Measurements from ENCODE around the gene CMC2. TPM values are rescaled to one million over a fixed set of nuclear protein-coding genes. Genes with fewer than 3 reads are reported as not detected.

The CMC2 gene
- total RNA-seq, 1 experiment from 2014 or later = 64.2 TPM

DNA sequence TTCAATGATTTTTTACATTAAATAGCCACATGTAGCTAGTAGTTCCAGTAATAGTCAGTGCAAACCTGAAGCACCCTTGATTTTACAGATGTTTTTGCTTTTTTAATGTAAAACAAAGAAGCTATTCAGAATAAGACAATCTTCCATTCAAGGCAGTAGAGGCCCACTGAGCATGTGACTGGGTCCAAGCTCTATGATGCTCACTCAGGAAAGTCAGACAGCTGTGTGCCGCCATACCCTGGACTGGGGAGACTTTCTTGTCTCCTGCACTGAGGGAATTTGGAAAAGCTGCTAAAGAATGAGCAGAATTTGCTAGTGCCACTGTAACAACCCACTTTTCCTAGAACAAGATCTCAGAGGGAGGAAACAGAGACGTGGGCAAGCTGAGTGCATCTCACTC, 11.8 kb upstream of the CMC2 start:
- Histone ChIP-seq H3K27ac (ENCODE audit: insufficient read length, low read depth, low read length) (no peak overlapping the region), H2BK12ac (ENCODE audit: insufficient read length, low read depth, low read length) (no peak overlapping the region), H3K14ac (ENCODE audit: insufficient read depth, low read length) (no peak overlapping the region), H2BK120ac (ENCODE audit: low read depth, low read length, poor library complexity, severe bottlenecking) (no peak overlapping the region), H3K79me1 (ENCODE audit: insufficient read depth, low read depth, low read length, poor library complexity, severe bottlenecking) (peaks cover 3% of the 10 kb centered on the region), H4K5ac (ENCODE audit: insufficient read length, low read depth, low read length) (no peak overlapping the region), H3K23me2 (ENCODE audit: insufficient read length, low read depth, low read length, poor library complexity, severe bottlenecking) (no peaks in the 10 kb centered on the region), H3K9ac (ENCODE audit: extremely low read depth, insufficient read length, low read length) (no peak overlapping the region), H3K4me2 (ENCODE audit: insufficient read depth, insufficient read length, low read length) (no peak overlapping the region), H3K9me3 (ENCODE audit: control insufficient read depth, low read depth, low read length) (no peaks in the 10 kb centered on the region), H3K23ac (ENCODE audit: insufficient read length, low read depth, low read length) (no peak overlapping the region), H4K8ac (replicated peaks; ENCODE audit: insufficient read length, low read depth, low read length) (no peak overlapping the region), H4K20me1 (ENCODE audit: control insufficient read depth, insufficient read depth, insufficient read length) (no peaks in the 10 kb centered on the region), H3K27me3 (ENCODE audit: insufficient read depth, low read length) (no peaks in the 10 kb centered on the region), H3K18ac (ENCODE audit: insufficient read length, low read depth, low read length) (no peak overlapping the region), H2BK20ac (ENCODE audit: low read depth, low read length, poor library complexity, severe bottlenecking) (no peak overlapping the region), H3T11ph (ENCODE audit: low read length) (no peak overlapping the region), H3K79me2 (ENCODE audit: insufficient read depth, low read length) (no peaks in the 10 kb centered on the region), H2AK5ac (ENCODE audit: insufficient read length, low read length) (no peak overlapping the region), H3K4ac (ENCODE audit: low read depth, low read length) (no peak overlapping the region), H3K56ac (ENCODE audit: insufficient read length, low read depth, low read length) (no peak overlapping the region), H2AFZ (ENCODE audit: low read length) (no peak overlapping the region), H2BK5ac (ENCODE audit: insufficient read length, low read length) (no peak overlapping the region), H2BK15ac (ENCODE audit: low read depth, low read length) (no peak overlapping the region), H4K91ac (ENCODE audit: insufficient read length, low read depth, low read length) (no peak overlapping the region), H3K4me1 (ENCODE audit: insufficient read depth, low read length) (no peaks in the 10 kb centered on the region)
- H3K4me1 Mint-ChIP-seq = no peaks in the 10 kb centered on the region
- no peak overlapping the region for H3K27ac Mint-ChIP-seq
- no peak for DNase-seq
- TF ChIP-seq, protein P1, sequence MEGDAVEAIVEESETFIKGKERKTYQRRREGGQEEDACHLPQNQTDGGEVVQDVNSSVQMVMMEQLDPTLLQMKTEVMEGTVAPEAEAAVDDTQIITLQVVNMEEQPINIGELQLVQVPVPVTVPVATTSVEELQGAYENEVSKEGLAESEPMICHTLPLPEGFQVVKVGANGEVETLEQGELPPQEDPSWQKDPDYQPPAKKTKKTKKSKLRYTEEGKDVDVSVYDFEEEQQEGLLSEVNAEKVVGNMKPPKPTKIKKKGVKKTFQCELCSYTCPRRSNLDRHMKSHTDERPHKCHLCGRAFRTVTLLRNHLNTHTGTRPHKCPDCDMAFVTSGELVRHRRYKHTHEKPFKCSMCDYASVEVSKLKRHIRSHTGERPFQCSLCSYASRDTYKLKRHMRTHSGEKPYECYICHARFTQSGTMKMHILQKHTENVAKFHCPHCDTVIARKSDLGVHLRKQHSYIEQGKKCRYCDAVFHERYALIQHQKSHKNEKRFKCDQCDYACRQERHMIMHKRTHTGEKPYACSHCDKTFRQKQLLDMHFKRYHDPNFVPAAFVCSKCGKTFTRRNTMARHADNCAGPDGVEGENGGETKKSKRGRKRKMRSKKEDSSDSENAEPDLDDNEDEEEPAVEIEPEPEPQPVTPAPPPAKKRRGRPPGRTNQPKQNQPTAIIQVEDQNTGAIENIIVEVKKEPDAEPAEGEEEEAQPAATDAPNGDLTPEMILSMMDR (conservative IDR thresholded peaks at IDR 0.05) = no peak
- H3K9me3 Mint-ChIP-seq = no peaks in the 10 kb centered on the region
- no peaks in the 10 kb centered on the region for H3K27me3 Mint-ChIP-seq (ENCODE audit: low read depth)
- no peak overlapping the region for H3K4me3 Mint-ChIP-seq
- no CpG with 5 or more reads among the region's 2 CpGs for WGBS (ENCODE audit: extremely low coverage, insufficient read length, low lambda C conversion rate)
- H3K36me3 Mint-ChIP-seq (ENCODE audit: insufficient read depth in 1 of 3, low read depth in 3 of 3) = peaks cover 42 to 93% (median 90%) of the 10 kb centered on the region in 3 experiments; a peak in 6 of 7 replicates
